GM19239 (cell line): ENCODE results near the gene ZNF416.

Experiments used
- DNase-seq: peaks from one replicate; pipeline ENCODE4 v3.0.0; 2011; ENCODE audit warnings: low spot score; ENCODE audit not compliant: insufficient read length
- FAIRE-seq: peaks from 2 replicates; lab custom pipeline; 2011; peaks lifted over from hg19 to GRCh38; lab: Jason Lieb, UNC

Gene ZNF416

GRCh38 chr19:57559404-57560025 lies 19.2 kb downstream of the ZNF416 start, which contains the start of gene ZNF550:
ZNF550 (minus strand) TSS chr19:57559863; CDS start chr19:57559682, 181 bp downstream.
- peak; percentile 97 for FAIRE-seq

GRCh38 chr19:57559008-57559403 lies 19.7 kb downstream of the ZNF416 start:
- DNase-seq (no peak), FAIRE-seq (peak; percentile 68)

More at GRCh38 chr19:57559404-57560025, 19.2 kb downstream of the ZNF416 start, which contains the start of gene ZNF550:
- peak; percentile 81 for DNase-seq

- DNase-seq: no peak
- no peak for FAIRE-seq
Measured at GRCh38 chr19:57558525-57558924, 20.2 kb downstream of the ZNF416 start.

- FAIRE-seq (no peak), DNase-seq (no peak)
Measured at GRCh38 chr19:57557659-57558058, 21.1 kb downstream of the ZNF416 start.

- no peak for DNase-seq
- no peak for FAIRE-seq
Measured at GRCh38 chr19:57552432-57552831, 26.3 kb downstream of the ZNF416 start.

GRCh38 chr19:57546513-57546912 lies 32.2 kb downstream of the ZNF416 start:
- DNase-seq (no peak), FAIRE-seq (no peak)

GRCh38 chr19:57537953-57538547 lies 40.7 kb downstream of the ZNF416 start:
- FAIRE-seq: no peak
- DNase-seq: no peak

- FAIRE-seq: peak; percentile 96
- peak; percentile 90 for DNase-seq
Measured at GRCh38 chr19:57527136-57527881, 51.4 kb downstream of the ZNF416 start, which contains the start of gene ZNF549. ZNF549 (plus strand) TSS chr19:57527356; CDS start chr19:57527574, 218 bp downstream.
